Fibroblast of upper back skin (primary cell): ENCODE data around the gene VPS16.
"Not testable (repeated sequence)": the region's sequence is repeated elsewhere in the genome, so short reads cannot be mapped to it uniquely, and the experiment has no call there.

ENCODE experiments used
- DNase-seq: peaks from one replicate; pipeline ENCODE4 v3.0.0-alpha.2; 2013

The VPS16 gene

DNA sequence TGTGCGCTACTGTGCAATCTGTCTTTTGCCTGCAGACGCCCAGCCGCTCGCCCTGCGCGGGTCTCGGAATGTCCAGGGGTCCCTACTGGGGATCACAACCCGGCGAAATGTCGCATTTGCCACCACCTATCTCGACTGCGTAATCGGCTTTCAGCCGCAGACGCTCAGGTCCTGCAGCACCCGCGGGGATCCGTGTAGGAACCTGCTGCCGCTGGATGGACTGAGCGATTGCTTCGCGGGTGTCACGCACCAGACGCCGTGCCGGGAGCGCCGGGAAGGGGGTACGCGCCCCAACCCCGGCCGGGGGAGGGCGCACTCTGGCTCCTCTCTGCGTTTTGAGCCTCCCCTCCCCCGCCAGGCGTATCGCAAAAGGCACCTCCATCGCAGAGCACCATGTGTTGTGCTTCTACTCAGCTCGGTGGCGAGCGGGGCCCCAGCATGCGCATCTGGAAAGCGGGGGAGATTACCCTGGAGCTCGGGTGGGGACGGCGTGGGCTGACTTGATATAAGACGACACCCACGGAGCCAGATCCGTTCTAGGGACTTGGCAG, 32.0 kb downstream of the VPS16 start:
- peak; percentile 32 for DNase-seq

DNA sequence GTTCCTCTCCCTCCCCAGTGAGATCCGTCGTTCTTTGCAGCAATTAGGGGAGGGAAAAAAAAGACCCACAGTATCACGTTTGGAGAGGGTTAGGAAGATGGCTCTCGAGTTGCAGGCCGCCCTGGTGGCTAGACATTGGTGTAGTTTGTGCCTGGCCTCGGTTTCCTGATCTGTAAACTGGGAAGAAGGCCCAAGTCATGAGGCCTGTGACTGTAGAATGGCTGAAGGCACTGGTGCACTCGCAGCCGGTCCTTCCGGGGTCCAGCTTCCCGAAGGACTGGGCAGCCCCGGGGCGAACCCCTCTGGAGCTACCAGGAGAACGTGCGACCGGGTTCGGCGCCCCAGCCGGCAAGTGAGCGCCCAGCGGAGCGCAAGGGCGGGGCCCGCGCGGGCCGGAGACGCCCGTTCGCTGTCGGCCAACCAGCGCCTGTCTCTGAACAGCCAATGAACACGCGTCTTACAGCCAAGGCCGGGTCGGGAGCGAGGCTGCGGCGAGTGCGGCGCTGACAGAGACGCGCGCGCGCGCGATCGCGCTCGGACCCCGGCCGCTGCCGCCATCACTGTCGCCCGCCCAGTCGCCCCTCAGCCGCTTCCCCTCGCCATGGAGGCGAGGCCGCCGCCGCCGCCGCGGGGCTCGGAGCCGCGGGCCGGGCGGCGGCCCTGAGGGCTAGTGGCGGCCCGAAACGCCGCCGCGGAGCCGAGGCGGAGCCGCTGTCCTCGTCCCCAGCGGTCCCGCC, 32.6 kb downstream of the VPS16 start, which contains the start of gene PTPRA:
Gene PTPRA, plus strand, starts transcription at position 472 of the 737 bp plus-strand sequence. CDS start 90,797 bp downstream, outside the sequence.
- DNase-seq = peak; percentile 89

DNA sequence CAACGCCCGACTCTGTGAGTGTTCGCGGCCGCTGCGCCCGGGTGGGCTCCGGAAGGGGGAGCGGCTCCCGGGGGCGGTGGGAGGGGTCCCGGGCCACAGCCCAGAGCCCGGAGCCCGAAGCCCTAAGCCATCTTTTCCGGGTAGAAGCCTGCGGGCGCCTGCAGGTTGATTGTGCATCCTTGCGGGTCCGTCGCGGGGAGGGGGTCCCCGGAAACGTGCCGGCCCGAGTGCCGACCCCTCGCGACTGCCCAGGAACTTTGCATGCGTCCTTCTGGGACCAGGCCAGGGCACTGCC, 33.1 kb downstream of the VPS16 start:
- peak; percentile 34 for DNase-seq

DNA sequence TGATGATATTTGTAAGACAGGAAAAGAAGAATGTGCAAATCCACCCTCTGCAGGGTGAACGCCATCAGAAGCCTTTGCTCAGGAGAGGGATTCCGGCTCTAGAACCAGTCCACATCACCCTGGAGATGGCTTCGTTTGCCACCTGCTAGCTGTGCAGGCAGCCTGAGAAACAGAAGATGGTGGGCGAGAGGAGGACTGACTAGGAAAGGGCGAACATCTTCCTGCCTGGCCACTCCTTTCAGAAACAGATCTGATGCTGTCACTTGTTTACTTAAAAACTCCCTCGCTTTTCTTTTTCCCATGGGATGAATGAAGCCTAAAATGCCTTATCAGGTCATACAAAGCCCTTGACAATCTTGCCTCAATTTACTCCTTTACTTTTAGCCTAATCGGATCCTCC, 33.9 kb downstream of the VPS16 start:
- DNase-seq = no peak

DNA sequence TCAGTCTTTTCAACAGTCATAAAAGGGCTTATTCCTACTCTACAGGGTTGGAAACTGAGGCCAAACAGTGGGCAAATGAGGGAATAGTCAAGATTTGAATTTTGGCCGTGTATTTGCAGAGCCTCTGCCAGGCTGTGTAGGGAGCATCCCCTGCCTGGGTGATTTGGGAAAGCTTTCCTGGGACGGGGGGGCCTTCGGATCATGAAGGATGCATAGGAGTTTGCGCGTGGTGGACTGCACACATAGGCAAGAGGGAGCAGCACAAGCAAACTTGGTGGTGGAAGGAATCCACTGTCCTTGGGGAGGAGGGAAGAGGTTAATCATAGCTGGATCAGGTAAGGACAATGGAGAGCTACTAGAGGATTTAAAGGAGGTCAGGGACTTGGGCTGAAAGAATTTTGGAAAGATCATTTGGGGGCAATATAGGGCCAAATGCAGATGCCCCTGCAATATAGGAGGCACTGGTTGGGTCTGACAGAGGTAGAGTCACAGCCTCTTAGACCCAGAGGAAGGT, 35.2 kb downstream of the VPS16 start:
- no peak for DNase-seq

DNA sequence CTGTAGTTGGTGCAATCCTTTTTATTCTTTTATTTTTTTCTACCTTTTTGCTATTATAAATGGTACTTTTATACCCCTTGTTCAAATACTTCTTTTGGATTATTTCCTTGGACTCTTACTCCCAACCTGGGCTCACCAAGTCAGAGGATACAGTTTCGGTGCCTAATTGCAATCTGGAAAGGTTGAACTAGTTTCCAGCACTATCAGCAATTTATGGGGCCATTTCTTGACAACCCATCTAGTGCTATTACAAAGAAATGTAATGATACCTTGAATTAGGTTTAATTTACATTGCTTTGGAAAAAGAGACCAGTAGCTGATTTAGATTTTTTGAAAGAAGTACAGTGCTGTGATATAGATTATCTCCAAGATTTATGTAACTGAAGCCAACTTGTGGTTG, 38.0 kb downstream of the VPS16 start:
- no peak for DNase-seq

DNA sequence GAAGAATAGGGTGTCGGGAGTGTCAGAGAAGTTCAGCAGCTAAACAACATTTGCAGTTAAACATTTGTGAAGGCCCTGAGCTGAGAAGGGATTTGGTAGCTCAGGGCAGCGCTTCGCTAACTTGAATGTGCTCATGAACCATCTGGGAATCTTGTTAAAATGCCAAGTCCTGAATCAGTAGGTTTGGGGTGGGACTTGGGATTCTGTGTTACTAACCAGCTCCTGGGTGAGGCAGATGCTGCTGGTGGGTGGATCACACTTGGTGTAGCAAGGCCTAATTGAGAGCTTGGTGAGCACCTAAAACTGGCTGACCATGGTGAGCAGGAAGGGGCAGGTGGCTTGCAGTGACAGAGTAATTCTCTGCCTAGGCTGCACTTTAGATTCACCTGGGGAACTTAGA, 38.6 kb downstream of the VPS16 start:
- peak; percentile 86 for DNase-seq

DNA sequence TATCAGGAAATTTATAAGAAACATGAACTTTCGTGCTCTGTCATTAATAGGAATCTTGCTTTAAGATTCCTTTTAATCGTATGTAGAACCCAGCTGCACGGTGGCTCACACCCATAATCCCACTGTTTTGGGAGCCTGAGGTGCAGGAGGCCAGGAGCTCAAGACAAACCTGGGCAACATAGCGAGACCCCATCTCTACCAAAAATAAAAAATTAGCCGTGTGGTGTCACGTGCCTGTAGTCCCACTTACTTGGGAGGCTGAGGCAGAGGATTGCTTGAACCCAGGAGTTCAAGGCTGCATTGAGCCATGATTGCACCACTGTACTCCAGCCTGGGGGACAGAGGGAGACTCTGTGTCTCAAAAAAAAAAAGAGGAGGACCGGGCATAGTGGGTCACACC, 40.1 kb downstream of the VPS16 start:
- DNase-seq = no peak

DNA sequence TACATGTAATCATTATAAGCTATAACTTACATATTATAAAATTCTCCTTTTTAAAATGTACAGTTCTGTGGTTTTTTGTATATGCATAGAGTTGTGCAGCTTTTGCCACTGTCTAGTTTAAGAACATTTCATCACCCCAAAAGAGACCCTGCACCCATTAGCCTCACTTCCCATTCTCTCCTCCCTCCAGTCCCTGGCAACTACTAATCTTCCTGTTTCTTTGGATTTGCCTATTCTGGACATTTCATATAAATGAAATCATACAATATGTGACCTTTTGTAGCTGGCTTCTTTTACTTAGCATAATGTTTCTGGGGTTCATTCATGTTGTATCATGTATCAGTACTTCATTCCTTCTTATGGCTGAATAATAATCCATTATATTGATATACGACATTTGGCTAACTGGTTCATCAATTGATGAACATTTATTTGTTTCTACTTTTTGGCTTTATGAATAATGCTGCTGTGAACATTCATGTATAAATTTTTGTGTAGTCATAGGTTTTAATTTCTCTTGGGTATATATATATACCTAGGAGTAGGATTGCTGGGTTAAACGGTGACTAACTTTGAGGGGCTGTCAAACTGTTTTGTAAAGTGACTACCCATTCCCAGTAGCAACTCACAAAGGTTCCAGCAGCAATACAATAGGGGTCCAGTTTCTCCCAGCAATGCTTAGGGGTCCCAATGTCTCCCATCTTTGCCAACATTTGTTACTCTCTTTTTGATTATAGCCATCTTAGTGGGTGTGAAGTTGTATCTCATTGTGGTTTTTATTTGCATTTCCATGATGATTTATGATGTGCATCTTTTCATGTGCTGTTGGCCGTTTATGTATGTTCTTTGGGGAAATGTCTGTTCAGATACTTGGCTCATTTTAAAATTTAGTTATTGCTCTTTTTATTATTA, 43.4 kb downstream of the VPS16 start:
- no peak for DNase-seq

DNA sequence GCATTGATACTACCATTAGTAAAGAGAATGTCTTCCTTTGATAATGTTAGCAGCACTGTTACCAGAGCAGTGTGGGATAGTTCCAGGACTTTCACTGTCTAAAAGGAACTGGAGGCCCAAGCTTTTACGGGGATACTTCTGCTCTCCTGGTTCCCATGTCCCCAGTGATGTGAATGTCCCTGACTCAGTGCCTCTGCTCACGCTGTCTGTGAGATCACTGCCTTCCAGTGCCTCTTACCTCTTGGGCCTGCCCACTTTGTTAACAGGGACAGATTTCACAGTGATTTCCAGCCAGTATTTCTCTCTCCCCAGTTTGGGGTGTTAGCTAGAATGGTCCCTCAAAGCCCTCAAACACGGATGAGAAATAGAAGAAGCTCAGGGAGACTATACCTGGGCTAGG, 47.2 kb downstream of the VPS16 start:
- DNase-seq = no peak

DNA sequence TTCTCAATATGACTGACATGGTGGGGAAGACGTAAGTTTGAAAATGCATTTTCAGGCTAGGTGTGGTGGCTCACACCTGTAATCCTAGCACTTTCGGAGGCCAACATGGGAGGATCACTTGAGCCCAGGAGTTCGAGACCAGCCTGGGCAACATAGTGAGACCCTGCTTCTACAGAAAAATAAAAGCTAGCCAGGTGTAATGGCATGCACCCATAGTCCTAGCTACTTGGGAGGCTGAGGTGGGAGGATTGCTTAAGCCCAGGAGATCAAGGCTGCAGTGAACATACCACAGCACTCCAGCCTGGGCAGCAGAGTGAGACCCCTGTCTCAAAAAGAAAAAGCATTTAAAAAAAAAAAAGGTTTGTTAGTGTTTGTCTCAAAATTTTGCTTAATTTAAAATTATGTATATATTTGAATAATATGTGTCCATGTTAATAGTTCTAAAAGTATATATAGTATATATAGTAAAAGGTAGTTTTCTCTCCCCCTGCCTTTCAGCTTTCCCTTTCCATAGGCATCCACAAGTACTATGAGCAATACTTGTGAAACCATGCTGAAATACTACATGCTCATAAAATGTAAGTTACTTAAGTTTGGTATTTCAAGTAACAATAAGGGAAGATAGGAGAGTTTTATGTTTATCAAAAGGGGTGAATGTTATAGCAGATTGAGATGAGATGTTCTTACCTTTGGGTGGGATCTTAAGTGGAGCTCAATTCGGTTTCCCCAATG, 47.8 kb downstream of the VPS16 start:
- DNase-seq = no peak

DNA sequence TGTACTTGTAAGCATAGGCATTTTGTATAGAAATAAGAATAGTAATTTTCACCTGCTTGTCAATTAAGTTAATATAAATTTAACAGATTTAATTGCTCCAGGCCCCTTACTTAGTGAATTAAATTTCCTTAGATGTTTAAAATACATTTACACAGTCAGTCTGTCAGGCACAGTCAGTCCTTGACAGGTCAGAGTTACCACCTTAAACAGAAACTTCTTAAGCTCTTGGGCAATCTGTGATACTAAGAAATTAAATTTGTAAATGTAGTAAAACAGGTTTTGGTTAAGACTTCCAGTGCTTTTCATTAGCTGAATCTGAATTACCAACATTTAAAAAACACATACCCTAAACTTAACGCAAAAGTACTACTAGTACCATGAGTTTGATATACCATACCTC, 48.7 kb downstream of the VPS16 start:
- DNase-seq = no peak

DNA sequence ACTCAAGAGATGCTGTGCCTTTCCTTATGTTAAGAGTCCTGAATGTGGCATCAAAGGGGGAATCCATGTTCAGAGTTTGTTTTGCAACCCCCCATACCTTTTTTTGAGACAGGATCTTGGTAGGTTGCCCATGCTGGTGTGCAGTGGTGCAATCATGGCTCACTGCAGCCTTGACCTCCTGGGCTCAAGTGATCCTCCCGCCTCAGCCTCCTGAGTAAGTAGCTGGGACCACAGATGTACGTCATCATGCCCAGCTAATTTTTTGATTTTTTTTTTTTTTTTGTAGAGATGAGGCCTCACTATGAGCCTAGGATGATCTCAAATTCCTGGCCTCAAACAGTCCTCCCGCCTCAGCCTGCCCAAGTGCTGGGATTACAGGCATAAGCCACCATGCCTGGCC, 49.3 kb downstream of the VPS16 start:
- DNase-seq = no peak

DNA sequence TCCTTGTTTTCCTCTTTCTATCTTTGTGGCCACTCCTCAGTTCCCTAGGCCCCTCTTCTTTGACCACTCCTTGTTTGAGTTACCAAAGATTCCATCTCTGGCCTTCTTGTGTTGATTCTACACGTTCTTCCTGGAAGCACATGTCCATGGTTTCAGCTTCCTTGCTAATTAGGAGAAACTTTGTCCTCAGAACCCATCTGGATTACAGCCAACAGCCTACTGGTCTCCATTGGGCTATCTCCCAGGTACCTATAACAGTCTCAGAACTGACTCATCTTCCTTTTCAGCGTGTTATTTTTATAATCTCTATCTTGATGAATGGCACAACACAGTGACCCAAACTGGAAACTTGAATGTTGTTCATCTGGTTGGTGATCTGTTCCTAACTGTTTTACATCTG, 50.2 kb downstream of the VPS16 start:
- DNase-seq = peak; percentile 12

DNA sequence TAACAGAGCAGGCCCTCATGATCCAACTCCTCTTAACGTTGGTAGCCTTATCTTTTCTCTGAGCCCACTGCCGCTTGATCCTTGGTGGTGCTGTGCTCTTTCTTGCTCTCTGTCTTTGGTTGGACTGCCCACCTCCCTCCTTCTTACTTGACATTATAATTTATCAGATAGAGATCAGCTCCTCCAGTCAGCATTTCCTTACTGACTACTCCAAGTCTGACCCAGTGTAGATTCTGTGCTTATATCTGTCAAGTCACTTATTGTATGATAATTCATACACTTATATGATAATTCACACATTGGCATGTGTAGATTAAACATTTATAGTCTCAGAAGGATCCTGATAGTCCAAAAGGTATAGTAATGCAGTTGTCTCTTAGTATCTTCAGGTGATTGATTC, 50.8 kb downstream of the VPS16 start:
- DNase-seq = no peak

DNA sequence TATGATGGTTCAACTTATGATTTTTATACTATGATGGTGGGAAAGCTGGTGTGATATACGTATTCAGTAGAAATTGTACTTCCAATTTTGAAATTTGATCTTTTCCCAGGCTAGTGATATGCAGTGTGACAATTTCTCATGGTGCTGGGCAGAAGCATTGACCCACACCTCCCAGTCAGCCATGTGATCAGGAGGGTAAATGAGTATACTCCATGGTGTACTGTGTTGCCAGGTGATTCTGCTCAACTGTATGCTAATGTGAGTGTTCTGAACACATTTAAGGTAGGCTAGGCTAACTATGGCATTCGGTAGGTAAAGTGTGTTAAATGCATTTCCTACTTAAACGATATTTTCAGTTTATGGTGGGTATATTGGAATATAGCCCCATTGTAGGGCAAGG, 51.8 kb downstream of the VPS16 start:
- DNase-seq = no peak

DNA sequence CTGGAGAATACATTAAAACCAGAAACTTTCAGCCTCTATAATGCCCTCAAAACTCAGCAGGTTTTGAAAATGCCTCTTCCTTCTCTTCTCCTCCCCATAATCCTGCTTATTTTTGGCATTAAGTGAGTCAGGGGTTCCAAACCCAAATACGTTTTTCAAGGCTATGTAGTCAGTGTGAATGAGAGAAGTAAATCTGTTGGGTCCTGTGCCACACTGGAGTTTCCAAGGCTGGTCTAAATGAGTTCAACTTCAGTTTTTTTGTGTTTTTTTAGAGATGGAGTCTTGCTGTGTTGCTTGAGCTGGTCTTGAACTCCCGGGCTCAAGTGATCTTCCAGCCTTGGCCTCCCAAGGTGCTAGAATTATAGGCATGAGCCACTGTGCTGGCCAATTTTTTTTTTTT, 53.7 kb downstream of the VPS16 start:
- no peak for DNase-seq

DNA sequence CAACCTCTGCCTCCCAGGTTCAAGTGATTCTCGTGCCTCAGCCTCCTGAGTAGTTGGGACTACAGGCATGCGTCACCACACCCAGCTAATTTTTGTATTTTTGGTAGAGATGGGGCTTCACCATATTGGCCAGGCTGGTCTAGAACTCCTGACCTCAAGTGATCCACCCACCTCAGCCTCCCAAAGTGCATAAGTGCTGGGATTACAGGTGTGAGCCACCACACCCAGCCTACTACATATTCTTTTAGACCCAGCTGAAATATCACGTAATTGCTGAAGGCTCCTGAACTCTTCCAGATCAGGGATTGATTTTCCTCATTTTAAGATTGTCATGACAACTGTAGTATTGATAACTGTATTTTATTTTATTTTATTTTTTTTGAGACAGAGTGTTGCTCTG, 54.6 kb downstream of the VPS16 start:
- not testable (repeated sequence) for DNase-seq

DNA sequence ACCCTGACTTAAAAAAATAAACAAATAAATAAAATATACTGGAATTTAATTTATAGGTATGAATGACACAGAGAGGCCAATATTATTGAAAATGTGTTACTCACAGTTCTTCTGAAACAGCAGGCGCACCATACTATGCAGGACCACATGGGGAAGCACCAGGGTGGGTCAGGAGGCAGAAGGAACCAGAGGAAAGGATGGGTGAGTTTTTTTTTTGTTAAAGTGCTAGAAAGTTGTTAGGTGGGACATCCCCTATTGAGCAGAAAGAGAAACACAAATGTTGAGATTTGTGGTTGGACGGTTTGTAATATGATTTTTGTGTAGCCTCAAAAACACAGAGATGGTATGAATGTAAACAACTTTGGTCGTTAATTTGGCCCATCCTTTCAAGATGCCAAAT, 58.7 kb downstream of the VPS16 start:
- no peak for DNase-seq

DNA sequence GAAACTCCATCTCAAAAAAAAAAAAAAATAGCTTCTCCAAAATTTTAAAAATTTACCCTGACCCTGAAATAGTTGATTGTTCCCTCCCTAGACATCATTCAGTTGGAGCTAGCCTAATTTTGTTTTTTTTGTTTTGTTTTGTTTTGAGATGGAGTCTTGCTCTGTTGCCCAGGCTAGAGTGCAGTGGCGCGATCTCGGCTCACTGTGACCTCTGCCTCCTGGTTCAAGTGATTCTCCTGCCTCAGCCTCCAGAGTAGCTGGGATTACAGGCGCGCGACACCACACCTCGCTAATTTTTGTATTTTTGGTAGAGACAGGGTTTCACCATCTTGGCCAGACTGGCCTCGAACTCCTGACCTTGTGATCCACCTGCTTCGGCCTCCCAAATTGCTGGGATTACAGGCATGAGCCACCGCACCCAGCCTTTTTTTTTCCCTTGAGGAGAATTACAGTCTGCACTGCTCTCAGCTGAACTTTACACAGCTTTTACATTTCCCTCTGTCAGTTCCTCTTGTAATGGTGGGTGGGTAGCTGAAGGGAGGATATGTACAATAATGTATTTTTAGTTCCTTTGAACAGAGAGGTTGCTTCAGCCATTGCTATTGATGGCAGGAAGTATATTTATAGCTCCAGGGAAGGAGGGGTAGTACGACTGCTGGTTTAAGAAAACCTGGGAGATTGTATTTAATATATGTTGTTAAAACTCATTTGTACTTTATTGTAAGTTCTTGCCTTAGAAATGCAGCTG, 60.5 kb downstream of the VPS16 start:
- no peak for DNase-seq

DNA sequence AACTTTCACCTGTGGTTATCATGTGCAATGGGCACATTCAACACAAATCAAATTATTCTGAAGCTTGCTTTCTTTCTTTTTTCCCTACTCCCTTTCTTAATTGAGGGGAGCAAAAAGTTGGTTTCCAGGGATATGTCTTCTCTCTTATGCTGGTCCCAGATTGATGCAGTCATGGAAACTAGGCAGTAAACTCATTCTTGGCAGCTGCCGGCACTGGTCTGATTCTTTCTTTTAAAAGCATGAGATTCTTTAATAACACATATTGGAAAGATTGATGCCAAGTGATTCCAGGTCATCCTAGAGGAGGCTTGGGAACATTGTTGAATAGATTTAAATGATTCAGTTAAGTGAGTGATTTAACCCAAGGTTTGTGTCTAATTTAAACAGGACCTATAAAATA, 61.7 kb downstream of the VPS16 start:
- DNase-seq = no peak

DNA sequence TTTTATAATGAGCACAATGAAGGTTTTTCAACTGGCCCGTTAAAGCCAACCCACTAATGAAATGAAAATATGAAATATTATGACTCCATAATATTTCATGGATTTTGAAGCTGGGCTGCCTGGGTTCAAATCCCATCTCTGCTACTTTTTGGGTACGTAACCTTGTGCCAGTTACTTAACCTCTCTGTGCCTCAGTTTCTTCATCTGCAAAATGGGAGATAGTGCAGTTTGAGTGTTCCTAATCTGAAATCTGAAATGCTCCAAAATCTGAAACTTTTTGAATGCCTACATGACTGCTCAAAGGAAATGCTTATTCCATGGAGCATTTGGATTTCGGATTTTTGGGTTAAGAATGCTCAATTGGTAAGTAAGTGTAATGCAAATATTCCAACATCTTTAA, 62.3 kb downstream of the VPS16 start:
- DNase-seq = no peak
